ENCODE measurements around the gene IGLL1. TPM values are rescaled to one million over a fixed set of nuclear protein-coding genes. Genes with fewer than 3 reads are reported as not detected.
"Not testable (repeated sequence)": the region's sequence is repeated elsewhere in the genome, so short reads cannot be mapped to it uniquely, and the experiment has no call there.

Gene IGLL1
- total and polyA plus RNA-seq, 4 donors, result 0.28 to 1.1 (median 0.33) TPM; not detected in 1

DNA sequence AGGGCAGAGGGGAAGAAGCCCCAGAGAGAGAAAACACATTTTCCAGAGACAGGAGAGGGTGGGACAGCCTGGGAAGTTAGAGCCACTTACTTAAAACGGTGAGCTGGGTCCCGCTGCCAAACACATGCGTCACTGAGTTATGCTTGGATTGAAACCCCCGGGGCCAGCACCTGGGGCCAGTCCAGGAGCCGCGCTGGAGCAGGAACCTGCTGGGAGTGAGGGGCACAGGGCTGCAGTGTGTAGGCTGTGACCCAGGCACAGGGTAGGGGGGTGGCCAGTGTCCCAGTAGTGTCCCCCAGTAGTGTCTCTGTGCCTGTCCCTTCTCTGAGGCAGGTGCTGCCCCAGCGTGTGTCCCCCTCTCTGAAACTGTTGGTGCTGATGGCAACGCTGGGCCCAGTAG is 5.2 kb downstream of the IGLL1 start:
- Histone ChIP-seq H3K9me3 (ENCODE audit: control insufficient read depth, insufficient read depth, low read length) (no peaks in the 10 kb centered on the region), H3K4me1 (ENCODE audit: control insufficient read depth, insufficient read depth, low read length) (no peaks in the 10 kb centered on the region), H3K27ac (ENCODE audit: low read depth, low read length) (no peak overlapping the region), H3K36me3 (ENCODE audit: control insufficient read depth, insufficient read depth, low read length) (peaks cover under 1% of the 10 kb centered on the region), H3K4me3 (ENCODE audit: low read depth, low read length) (no peak overlapping the region), H3K27me3 (ENCODE audit: control insufficient read depth, insufficient read depth, low read length) (no peaks in the 10 kb centered on the region)
- WGBS (ENCODE audit: insufficient coverage), result 70% methylated on average over 7 of the region's 8 CpGs
- DNase-seq (ENCODE audit: low read depth in 4 of 6, low spot score in 6 of 6), result no peak

DNA sequence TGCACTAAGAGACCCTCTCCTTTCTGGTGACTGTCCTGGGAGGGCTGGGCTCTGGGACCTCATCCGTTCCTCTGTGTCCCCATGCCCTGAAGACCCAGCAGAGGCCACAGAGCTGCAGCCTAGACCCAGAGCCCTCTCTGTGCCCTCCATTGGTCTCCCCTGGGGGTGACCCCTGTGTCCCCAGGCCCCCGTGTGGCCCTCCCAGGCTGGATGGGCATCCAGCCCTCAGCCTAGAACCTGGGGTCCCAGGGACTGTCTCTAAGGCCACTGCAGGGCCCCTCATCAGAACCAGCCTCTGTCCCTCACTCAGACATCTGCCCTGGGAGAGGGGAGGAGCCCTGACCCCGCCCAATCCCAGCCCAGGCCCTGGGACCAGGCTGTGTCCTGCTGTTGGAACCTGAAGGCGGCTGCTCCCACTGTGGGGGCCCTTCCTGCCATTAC is 5.7 kb downstream of the IGLL1 start:
- Histone ChIP-seq H3K27me3 (ENCODE audit: control insufficient read depth, insufficient read depth, low read length) (no peaks in the 10 kb centered on the region), H3K4me3 (ENCODE audit: low read depth, low read length) (no peak overlapping the region), H3K4me1 (ENCODE audit: control insufficient read depth, insufficient read depth, low read length) (no peaks in the 10 kb centered on the region), H3K36me3 (ENCODE audit: control insufficient read depth, insufficient read depth, low read length) (no peaks in the 10 kb centered on the region), H3K27ac (ENCODE audit: low read depth, low read length) (no peak overlapping the region), H3K9me3 (ENCODE audit: control insufficient read depth, insufficient read depth, low read length) (no peaks in the 10 kb centered on the region)
- DNase-seq (ENCODE audit: low read depth in 4 of 6, low spot score in 6 of 6), result no peak
- 79% methylated on average over 2 of the region's 4 CpGs for WGBS (ENCODE audit: insufficient coverage)

DNA sequence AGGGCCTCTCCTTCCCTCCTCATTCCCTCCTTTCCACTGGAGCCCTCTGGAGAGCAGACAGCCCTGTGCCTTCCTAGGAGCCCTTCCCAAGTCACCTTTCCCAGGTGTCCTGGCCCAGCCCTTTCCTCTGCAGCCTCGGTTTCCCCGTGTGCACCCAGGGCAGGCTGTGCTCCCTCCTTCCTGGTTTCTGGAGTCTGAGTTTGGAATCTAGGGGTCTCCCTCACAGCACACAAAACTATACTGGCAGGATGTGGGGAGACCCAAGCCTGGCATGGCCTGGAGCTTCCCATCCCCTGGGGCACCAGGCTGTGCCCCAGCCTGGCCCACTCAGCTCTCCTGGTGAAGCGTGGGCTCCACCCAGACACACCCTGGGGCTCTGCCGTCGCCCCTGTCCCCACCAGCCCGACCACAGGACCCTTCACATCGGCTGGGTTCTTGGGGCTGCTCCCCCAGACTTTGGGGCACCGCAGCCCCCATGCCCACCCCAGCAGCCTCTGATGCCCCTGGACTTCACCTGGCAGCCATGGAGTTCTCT is 6.3 kb downstream of the IGLL1 start:
- not testable (repeated sequence) for H3K9me3 ChIP-seq (ENCODE audit: control insufficient read depth, insufficient read depth, low read length); H3K27me3 ChIP-seq (ENCODE audit: control insufficient read depth, insufficient read depth, low read length); H3K36me3 ChIP-seq (ENCODE audit: control insufficient read depth, insufficient read depth, low read length); H3K27ac ChIP-seq (ENCODE audit: low read depth, low read length); H3K4me1 ChIP-seq (ENCODE audit: control insufficient read depth, insufficient read depth, low read length); DNase-seq (ENCODE audit: low read depth in 4 of 6, low spot score in 6 of 6); H3K4me3 ChIP-seq (ENCODE audit: low read depth, low read length)
- WGBS (ENCODE audit: insufficient coverage), result 74% methylated on average over 5 of the region's 8 CpGs

DNA sequence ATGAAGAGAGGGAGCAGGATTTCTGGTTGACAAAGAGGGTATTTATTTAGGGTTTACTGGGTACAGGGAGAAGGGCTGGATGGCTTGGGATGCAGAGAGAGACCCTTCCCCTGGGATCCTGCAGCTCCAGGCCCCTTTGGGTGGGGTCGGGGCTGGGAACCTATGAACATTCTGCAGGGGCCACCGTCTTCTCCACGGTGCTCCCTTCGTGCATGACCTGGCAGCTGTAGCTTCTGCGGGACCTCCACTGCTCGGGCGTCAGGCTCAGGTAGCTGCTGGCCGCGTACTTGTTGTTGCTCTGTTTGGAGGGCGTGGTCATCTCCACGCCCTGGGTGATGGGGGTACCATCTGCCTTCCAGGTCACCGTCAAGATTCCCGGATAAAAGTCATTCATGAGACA is 7.0 kb downstream of the IGLL1 start:
- DNase-seq (ENCODE audit: low read depth in 4 of 6, low spot score in 6 of 6); H3K4me1 ChIP-seq (ENCODE audit: control insufficient read depth, insufficient read depth, low read length); H3K27ac ChIP-seq (ENCODE audit: low read depth, low read length); H3K4me3 ChIP-seq (ENCODE audit: low read depth, low read length); H3K36me3 ChIP-seq (ENCODE audit: control insufficient read depth, insufficient read depth, low read length); H3K27me3 ChIP-seq (ENCODE audit: control insufficient read depth, insufficient read depth, low read length); H3K9me3 ChIP-seq (ENCODE audit: control insufficient read depth, insufficient read depth, low read length): not testable (repeated sequence)
- WGBS (ENCODE audit: insufficient coverage), result 85% methylated on average over 13 of the region's 13 CpGs

DNA sequence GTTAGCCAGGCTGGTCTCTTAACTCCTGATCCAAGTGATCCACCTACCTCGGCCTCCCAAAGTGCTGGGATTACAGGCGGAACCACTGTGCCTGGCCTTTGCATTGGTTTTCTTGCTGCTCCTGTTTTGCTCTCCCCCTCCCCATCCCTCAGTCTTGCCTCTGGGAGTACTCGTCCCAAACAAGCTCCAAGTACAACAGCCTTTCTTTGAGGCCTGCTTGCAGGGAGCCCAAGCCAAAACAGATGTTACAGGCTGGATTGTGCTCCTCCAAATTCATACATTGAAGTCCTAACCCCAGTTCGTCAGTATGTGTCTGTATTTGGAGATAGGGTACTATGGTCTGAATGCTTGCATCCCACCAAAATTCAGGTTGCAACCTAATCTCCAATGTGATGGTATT is 8.6 kb downstream of the IGLL1 start:
- H3K27me3 ChIP-seq (ENCODE audit: control insufficient read depth, insufficient read depth, low read length), result no peaks in the 10 kb centered on the region
- H3K9me3 ChIP-seq (ENCODE audit: control insufficient read depth, insufficient read depth, low read length), result no peaks in the 10 kb centered on the region
- H3K27ac ChIP-seq (ENCODE audit: low read depth, low read length), result no peak overlapping the region
- no peak for DNase-seq (ENCODE audit: low read depth in 4 of 6, low spot score in 6 of 6)
- no peak overlapping the region for H3K4me3 ChIP-seq (ENCODE audit: low read depth, low read length)
- WGBS (ENCODE audit: insufficient coverage), result 84% methylated on average over 2 of the region's 4 CpGs
- H3K4me1 ChIP-seq (ENCODE audit: control insufficient read depth, insufficient read depth, low read length), result peaks cover 10% of the 10 kb centered on the region
- no peaks in the 10 kb centered on the region for H3K36me3 ChIP-seq (ENCODE audit: control insufficient read depth, insufficient read depth, low read length)

DNA sequence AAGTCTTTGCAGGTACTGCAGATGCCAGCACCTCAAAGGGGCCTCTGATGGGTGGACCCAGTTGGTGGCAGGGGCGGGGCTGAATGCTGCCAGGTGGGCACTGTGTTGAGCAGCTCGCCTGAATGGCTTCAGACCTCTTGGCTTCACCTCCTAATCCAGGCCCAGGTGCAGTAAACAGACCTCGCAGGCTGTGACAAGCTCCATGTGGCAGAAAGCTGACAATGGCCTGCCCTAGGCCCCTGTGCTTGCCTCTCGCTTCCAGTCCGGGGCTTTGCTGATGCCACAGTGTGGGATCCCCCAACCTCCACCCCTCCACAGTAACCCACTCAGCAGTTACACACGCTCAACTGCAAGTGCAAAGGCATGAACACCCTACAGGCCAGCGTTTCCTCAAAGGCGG is 9.4 kb downstream of the IGLL1 start:
- no peak overlapping the region for H3K27ac ChIP-seq (ENCODE audit: low read depth, low read length)
- H3K9me3 ChIP-seq (ENCODE audit: control insufficient read depth, insufficient read depth, low read length), result no peaks in the 10 kb centered on the region
- H3K27me3 ChIP-seq (ENCODE audit: control insufficient read depth, insufficient read depth, low read length), result no peaks in the 10 kb centered on the region
- no peaks in the 10 kb centered on the region for H3K36me3 ChIP-seq (ENCODE audit: control insufficient read depth, insufficient read depth, low read length)
- DNase-seq (ENCODE audit: low read depth in 4 of 6, low spot score in 6 of 6), result no peak
- WGBS (ENCODE audit: insufficient coverage), result 90% methylated on average over 8 of the region's 8 CpGs
- no peak overlapping the region for H3K4me3 ChIP-seq (ENCODE audit: low read depth, low read length)
- H3K4me1 ChIP-seq (ENCODE audit: control insufficient read depth, insufficient read depth, low read length), result peaks cover 17% of the 10 kb centered on the region

DNA sequence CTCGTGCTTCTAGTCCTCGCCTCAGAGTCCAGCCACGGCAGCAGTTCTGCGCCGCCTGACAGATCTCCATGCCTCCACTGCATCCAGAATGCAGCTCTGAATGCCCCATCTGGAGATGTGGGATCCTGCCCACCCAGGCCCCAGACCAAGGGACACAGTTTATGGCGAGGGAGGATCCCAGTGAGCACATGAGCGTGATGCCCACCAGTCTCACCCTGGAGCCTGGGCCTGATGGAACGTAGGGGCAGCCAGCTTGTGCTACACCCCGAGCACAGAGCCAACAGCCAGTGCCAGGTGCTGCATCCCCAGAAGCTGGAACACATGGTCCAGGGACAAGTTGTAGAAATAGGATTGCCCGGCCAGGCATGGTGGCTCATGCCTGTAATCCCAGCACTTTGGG is 10.4 kb downstream of the IGLL1 start:
- H3K36me3 ChIP-seq (ENCODE audit: control insufficient read depth, insufficient read depth, low read length), result no peaks in the 10 kb centered on the region
- H3K9me3 ChIP-seq (ENCODE audit: control insufficient read depth, insufficient read depth, low read length), result no peaks in the 10 kb centered on the region
- H3K4me3 ChIP-seq (ENCODE audit: low read depth, low read length), result no peak overlapping the region
- no peak overlapping the region for H3K27ac ChIP-seq (ENCODE audit: low read depth, low read length)
- peaks cover 23% of the 10 kb centered on the region for H3K4me1 ChIP-seq (ENCODE audit: control insufficient read depth, insufficient read depth, low read length)
- H3K27me3 ChIP-seq (ENCODE audit: control insufficient read depth, insufficient read depth, low read length), result no peaks in the 10 kb centered on the region
- 94% methylated on average over 10 of the region's 10 CpGs for WGBS (ENCODE audit: insufficient coverage)
- DNase-seq (ENCODE audit: low read depth in 4 of 6, low spot score in 6 of 6), result no peak

DNA sequence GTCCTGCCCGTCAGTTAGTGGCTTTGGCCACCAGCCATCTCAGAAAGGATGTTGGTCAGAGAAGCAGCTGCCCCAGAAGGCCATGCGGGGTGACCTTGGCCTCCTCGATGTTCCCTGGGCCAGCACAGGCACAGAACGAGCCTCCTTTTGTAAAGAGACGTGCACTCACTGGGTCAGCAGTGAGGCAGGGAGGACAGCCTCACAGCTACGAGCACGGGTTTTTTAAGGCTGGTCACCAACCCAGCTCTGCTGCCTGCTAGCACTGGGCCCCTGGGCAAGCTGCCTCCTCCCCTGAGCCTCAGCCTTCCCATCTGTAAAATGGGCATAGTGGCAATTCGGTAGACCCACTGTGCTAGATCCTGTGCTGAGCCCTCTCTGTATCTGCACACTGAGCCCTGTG is 10.8 kb downstream of the IGLL1 start:
- H3K27me3 ChIP-seq (ENCODE audit: control insufficient read depth, insufficient read depth, low read length), result no peaks in the 10 kb centered on the region
- H3K9me3 ChIP-seq (ENCODE audit: control insufficient read depth, insufficient read depth, low read length), result no peaks in the 10 kb centered on the region
- H3K4me1 ChIP-seq (ENCODE audit: control insufficient read depth, insufficient read depth, low read length), result peaks cover 24% of the 10 kb centered on the region
- H3K4me3 ChIP-seq (ENCODE audit: low read depth, low read length), result no peak overlapping the region
- DNase-seq (ENCODE audit: low read depth in 4 of 6, low spot score in 6 of 6), result no peak
- H3K36me3 ChIP-seq (ENCODE audit: control insufficient read depth, insufficient read depth, low read length), result no peaks in the 10 kb centered on the region
- H3K27ac ChIP-seq (ENCODE audit: low read depth, low read length), result no peak overlapping the region
- 89% methylated on average over 7 of the region's 8 CpGs for WGBS (ENCODE audit: insufficient coverage)

DNA sequence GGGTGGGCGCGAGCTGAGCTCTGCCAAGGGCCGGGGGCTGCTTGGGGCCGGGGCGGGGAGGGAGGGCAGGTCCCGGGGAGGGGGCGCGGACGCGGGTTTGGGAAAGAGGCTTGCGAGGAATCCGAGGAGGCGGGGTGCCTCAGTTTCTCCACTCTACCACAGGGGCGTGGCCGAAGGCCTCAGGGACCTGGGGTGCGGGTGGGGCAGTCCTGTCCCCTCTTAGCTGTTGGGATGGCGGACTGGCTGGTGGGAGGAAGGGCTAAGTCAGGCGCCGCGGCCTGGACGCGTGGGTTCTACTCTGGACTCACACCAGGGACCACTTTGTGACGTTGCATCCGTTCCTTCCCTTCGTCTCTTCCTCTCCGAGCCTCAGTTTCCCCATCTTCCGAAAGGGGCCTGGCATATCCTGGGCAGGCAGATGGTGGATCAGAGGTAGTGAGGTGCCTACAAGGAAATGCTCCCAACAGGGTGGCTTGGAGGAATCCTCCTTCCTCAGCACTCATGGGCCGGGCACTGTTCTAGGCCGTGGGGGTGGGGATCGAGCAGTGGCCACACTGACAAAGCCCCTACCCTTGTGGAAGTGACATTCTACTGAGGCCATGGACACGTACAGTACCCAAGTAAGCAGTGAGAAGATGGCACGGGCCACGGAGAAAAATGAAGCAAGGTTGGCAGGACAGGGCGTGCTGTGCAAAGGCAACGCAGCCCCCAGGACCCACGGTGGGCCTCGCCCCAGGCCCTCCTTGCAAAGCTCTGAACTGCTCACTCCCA is 13.2 kb downstream of the IGLL1 start:
- Histone ChIP-seq H3K9me3 (ENCODE audit: control insufficient read depth, insufficient read depth, low read length) (no peaks in the 10 kb centered on the region), H3K27ac (ENCODE audit: low read depth, low read length) (peak overlapping the region; percentile 25), H3K36me3 (ENCODE audit: control insufficient read depth, insufficient read depth, low read length) (no peaks in the 10 kb centered on the region), H3K4me3 (ENCODE audit: low read depth, low read length) (peak overlapping the region; percentile 36), H3K4me1 (ENCODE audit: control insufficient read depth, insufficient read depth, low read length) (peaks cover 29% of the 10 kb centered on the region), H3K27me3 (ENCODE audit: control insufficient read depth, insufficient read depth, low read length) (no peaks in the 10 kb centered on the region)
- no peak for DNase-seq (ENCODE audit: low read depth in 4 of 6, low spot score in 6 of 6)
- 74% methylated on average over 14 of the region's 37 CpGs for WGBS (ENCODE audit: insufficient coverage)
